OCI-LY7 (cell line): ENCODE data around the gene GRK6. TPM values are rescaled to one million over a fixed set of nuclear protein-coding genes. Genes with fewer than 3 reads are reported as not detected.
"Not testable (repeated sequence)": the region's sequence is repeated elsewhere in the genome, so short reads cannot be mapped to it uniquely, and the experiment has no call there.

Experiments
- BruUV-seq: library from RNA; stranded (reverse); fragments of 400-500 nt; replicated peaks from 2 replicates; lab custom pipeline; 2021; lab: Mats Ljungman, UMichigan
- CTCF ChIA-PET: fragments of 300-600 bp; sonication (Branson Sonifier 250); formaldehyde crosslinking; loops from one replicate; lab custom pipeline; 2022; ENCODE audit warnings: antibody characterized with exemption; ENCODE audit not compliant: unreplicated experiment; lab: Charles Lee
- POLR2A ChIA-PET: fragments of 300-600 bp; sonication (Branson Sonifier 250); formaldehyde crosslinking; loops from one replicate; lab custom pipeline; 2022; ENCODE audit warnings: antibody characterized with exemption; lab: Charles Lee
- DNase-seq: peaks from one replicate; pipeline ENCODE4 v3.0.0-alpha.2; 2015; ENCODE audit warnings: low spot score
- H2AFZ ChIP-seq: fragments of 200-600 bp; sonication (generic), shearing (Covaris generic); 2 replicates; pipeline ENCODE4 v1.6.1; 2014; ENCODE audit warnings: mild to moderate bottlenecking, antibody characterized with exemption, low read length, moderate library complexity
- H3K27ac ChIP-seq: fragments of 200-600 bp; sonication (generic); 2 replicates; pipeline ENCODE4 v1.5.1; 2014; ENCODE audit warnings: mixed run types, low read depth, mild to moderate bottlenecking, moderate library complexity, low read length, inconsistent platforms; ENCODE audit not compliant: poor library complexity, severe bottlenecking
- H3K36me3 ChIP-seq: fragments of 200-600 bp; sonication (generic); 2 replicates; pipeline ENCODE4 v1.6.1; 2014; ENCODE audit warnings: mild to moderate bottlenecking, antibody characterized with exemption, low read length, moderate library complexity, mixed read lengths; ENCODE audit not compliant: insufficient read depth
- H3K4me1 ChIP-seq: fragments of 200-600 bp; sonication (generic); 2 replicates; pipeline ENCODE4 v1.5.1; 2014; ENCODE audit warnings: mild to moderate bottlenecking, low read length; ENCODE audit not compliant: insufficient read depth, poor library complexity, severe bottlenecking
- H3K4me2 ChIP-seq: fragments of 200-600 bp; sonication (generic); 2 replicates; pipeline ENCODE4 v1.6.1; 2014; ENCODE audit warnings: mild to moderate bottlenecking, low read length
- H3K4me3 ChIP-seq: fragments of 200-600 bp; sonication (generic); 2 replicates; pipeline ENCODE4 v1.5.1; 2014; ENCODE audit warnings: mild to moderate bottlenecking, low read depth, low read length; ENCODE audit not compliant: poor library complexity, severe bottlenecking
- H3K79me2 ChIP-seq: fragments of 200-600 bp; sonication (generic); 2 replicates; pipeline ENCODE4 v1.6.1; 2016; ENCODE audit warnings: low read depth, mild to moderate bottlenecking, low read length, moderate library complexity, mixed read lengths; ENCODE audit not compliant: insufficient read depth
- H3K9me2 ChIP-seq: fragments of 200-600 bp; sonication (generic); 2 replicates; pipeline ENCODE4 v1.6.1; 2016; ENCODE audit warnings: mild to moderate bottlenecking, low read length, mixed read lengths; ENCODE audit not compliant: insufficient read depth
- H3K9me3 ChIP-seq: fragments of 200-600 bp; sonication (generic); 2 replicates; pipeline ENCODE4 v1.6.1; 2014; ENCODE audit warnings: mild to moderate bottlenecking, mixed run types, low read length, mixed read lengths
- H4K20me1 ChIP-seq: fragments of 200-600 bp; sonication (generic); 2 replicates; pipeline ENCODE4 v1.6.1; 2014; ENCODE audit warnings: mild to moderate bottlenecking, antibody characterized with exemption, low read length, moderate library complexity, mixed read lengths; ENCODE audit not compliant: insufficient read depth
- EZH2phosphoT487 ChIP-seq: fragments of 200-600 bp; sonication (generic); IDR thresholded peaks from 2 replicates; pipeline ENCODE4 v1.6.1; 2018; ENCODE audit warnings: low read depth, borderline replicate concordance, mild to moderate bottlenecking, mixed run types, antibody characterized with exemption, low read length, moderate library complexity, mixed read lengths
- intact Hi-C: fragments of 100-400 bp; cut with micrococcal nuclease; formaldehyde crosslinking; loops from one replicate; pipeline ENCODE4 v1.10.0; 2022; ENCODE audit not compliant: unreplicated experiment
- total RNA-seq, 2 experiments: library from RNA; depleted of rRNA in 1 of 2; stranded (reverse); fragments of >200 nt in 1 of 2; shearing (Covaris generic) in 1 of 2; gene quantifications; 2 replicates each; pipeline ENCODE4 v1.2.3, GENCODE V29; 2014 to 2022
- TF ChIP-seq, protein P1 (sequence below): fragments of 200-600 bp; sonication (generic); conservative IDR thresholded peaks from 2 replicates; pipeline ENCODE4 v1.5.1; 2014; ENCODE audit warnings: mild to moderate bottlenecking, antibody characterized with exemption, low read length, moderate library complexity, mixed read lengths

Gene GRK6
- total RNA-seq, 2 experiments from 2014 or later, result 46.2 to 99.4 TPM

DNA sequence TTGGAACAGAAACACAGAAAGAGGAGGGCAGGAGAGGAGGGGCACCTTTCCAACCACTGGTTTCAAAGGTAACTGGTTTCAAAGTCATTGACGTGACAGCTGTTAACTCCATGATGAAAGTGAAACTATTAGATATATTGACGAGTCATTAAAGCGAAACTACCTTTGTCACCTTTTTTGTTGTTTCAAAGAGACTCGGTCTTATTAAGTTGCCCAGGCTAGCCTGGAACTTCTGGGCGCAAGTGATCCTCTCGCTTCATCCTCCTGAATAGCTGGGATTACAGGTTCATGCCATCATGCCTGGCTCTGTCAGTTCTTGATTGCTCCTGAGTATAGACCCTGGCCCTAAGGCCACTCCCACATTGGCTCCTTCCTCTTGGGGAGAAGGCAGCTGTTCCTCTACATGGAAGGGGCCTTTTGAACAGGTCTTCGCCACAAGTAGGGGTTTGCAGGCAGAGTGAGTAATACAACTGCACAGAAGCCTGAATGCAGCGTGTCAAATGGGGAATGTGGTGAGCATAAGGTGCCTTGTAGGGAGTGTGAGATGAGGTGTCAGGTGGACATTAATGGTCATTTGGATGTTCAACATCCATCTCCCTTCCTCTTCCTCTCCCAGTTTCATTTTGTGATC, 13.8 kb upstream of the GRK6 start:
- intact Hi-C loops, result no loop called here
- H3K9me2 ChIP-seq, result no peaks in the 10 kb centered on the region
- POLR2A ChIA-PET, result no interaction called here
- no peaks in the 10 kb centered on the region for H4K20me1 ChIP-seq
- CTCF ChIA-PET, result no interaction called here
- no TSS peak for BruUV-seq
- no peak overlapping the region for H3K27ac ChIP-seq
- TF ChIP-seq EZH2phosphoT487, result no peak
- TF ChIP-seq, protein P1, sequence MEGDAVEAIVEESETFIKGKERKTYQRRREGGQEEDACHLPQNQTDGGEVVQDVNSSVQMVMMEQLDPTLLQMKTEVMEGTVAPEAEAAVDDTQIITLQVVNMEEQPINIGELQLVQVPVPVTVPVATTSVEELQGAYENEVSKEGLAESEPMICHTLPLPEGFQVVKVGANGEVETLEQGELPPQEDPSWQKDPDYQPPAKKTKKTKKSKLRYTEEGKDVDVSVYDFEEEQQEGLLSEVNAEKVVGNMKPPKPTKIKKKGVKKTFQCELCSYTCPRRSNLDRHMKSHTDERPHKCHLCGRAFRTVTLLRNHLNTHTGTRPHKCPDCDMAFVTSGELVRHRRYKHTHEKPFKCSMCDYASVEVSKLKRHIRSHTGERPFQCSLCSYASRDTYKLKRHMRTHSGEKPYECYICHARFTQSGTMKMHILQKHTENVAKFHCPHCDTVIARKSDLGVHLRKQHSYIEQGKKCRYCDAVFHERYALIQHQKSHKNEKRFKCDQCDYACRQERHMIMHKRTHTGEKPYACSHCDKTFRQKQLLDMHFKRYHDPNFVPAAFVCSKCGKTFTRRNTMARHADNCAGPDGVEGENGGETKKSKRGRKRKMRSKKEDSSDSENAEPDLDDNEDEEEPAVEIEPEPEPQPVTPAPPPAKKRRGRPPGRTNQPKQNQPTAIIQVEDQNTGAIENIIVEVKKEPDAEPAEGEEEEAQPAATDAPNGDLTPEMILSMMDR, result no peak
- no peak overlapping the region for H2AFZ ChIP-seq
- H3K4me1 ChIP-seq, result peaks cover 5% of the 10 kb centered on the region
- no peak overlapping the region for H3K4me3 ChIP-seq
- H3K79me2 ChIP-seq, result no peaks in the 10 kb centered on the region
- no peaks in the 10 kb centered on the region for H3K36me3 ChIP-seq
- no peaks in the 10 kb centered on the region for H3K9me3 ChIP-seq
- DNase-seq, result no peak
- H3K4me2 ChIP-seq, result no peak overlapping the region; the same call in 1 of the 2 replicates

DNA sequence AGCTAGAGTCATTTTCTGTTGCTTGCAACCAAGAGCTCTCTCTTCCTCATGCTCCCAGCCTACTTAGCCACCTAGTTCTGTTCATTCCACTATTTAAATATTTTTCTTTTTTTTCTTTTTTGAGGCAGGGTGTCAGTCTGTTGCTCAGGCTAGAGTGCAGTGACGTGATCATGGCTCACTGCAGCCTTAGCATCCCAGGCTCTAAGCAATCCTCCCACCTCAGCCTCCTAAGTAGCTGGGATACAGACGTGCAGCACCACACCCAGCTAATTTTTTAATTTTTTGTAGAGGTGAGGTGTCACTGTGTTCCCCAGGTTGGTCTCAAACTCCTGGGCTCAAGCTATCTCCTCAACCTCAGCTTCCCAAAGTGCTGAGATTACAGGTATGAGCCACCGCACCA, 12.0 kb upstream of the GRK6 start:
- Histone ChIP-seq H3K27ac (no peak overlapping the region), H2AFZ (no peak overlapping the region), H3K4me3 (no peak overlapping the region), H3K9me3 (no peaks in the 10 kb centered on the region), H3K4me2 (no peak overlapping the region), H4K20me1 (no peaks in the 10 kb centered on the region), H3K79me2 (no peaks in the 10 kb centered on the region), H3K4me1 (peaks cover 5% of the 10 kb centered on the region), H3K9me2 (no peaks in the 10 kb centered on the region), H3K36me3 (no peaks in the 10 kb centered on the region)
- no peak for DNase-seq
- POLR2A ChIA-PET, result interaction anchor here (0.7 to 1.5 kb wide), 4 partner anchors 10 to 95 kb away, joined by 3 to 5 read pairs (median 4); partner anchors contain the start of gene GRK6
- CTCF ChIA-PET, result no interaction called here
- TF ChIP-seq EZH2phosphoT487, result no peak
- TF ChIP-seq, protein P1, result no peak
- BruUV-seq, result no TSS peak
- intact Hi-C loops, result no loop called here

DNA sequence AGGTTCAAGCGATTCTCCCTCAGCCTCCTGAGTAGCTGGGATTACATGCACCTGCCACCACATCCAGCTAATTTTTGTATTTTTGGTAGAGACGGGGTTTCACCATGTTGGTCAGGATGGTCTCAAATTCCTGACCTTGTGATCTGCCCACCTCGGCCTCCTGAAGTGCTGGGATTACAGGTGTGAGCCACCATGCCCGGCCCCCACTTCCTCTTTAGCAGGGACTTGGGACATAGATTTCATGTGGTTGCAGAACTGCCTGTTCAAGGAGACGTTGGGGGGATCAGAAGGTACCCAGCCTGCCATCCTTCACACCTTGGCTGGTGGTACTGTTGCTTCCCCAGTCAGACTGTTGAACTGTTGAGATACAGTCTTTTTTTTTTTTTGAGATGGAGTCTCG, 9.4 kb upstream of the GRK6 start:
- not testable (repeated sequence) for BruUV-seq, H3K9me3 ChIP-seq

More for the DNA sequence above, 9.4 kb upstream of the GRK6 start:
- H3K9me2 ChIP-seq, DNase-seq, H3K4me1 ChIP-seq, H3K36me3 ChIP-seq, H3K4me3 ChIP-seq, H3K27ac ChIP-seq, H4K20me1 ChIP-seq, H3K4me2 ChIP-seq, CTCF ChIA-PET, intact Hi-C loops, H2AFZ ChIP-seq, H3K79me2 ChIP-seq: not testable (repeated sequence)
- POLR2A ChIA-PET, result interaction anchor here (1.4 to 2.3 kb wide), 3 partner anchors 9 to 27 kb away, joined by 3 to 9 read pairs (median 6); partner anchors contain the start of gene GRK6
